GM12878 (cell line): Measurements from ENCODE around the gene LATS2. TPM values are rescaled to one million over a fixed set of nuclear protein-coding genes. Genes with fewer than 3 reads are reported as not detected.

ENCODE experiments used
- ATAC-seq: fragments of 200-7000 bp; cut with Tn5 transposase; 3 replicates; pipeline ENCODE4 v1.9.1; 2020; ENCODE audit warnings: mild to moderate bottlenecking, moderate library complexity
- BruUV-seq: library from RNA; stranded (reverse); fragments of 400-500 nt; replicated peaks from 2 replicates; lab custom pipeline; 2021; lab: Mats Ljungman, UMichigan
- CTCF ChIA-PET: fragments of 300-600 bp; sonication (Branson Sonifier 250); formaldehyde crosslinking; extraction: SDS; loops from one replicate; lab custom pipeline; 2021; ENCODE audit warnings: inconsistent platforms; lab: Yijun Ruan, JAX
- POLR2A ChIA-PET: fragments of 350-600 bp; formaldehyde crosslinking; extraction: SDS; loops from one replicate; lab custom pipeline; 2021; ENCODE audit warnings: inconsistent platforms; lab: Charles Lee
- RAD21 ChIA-PET: fragments of 300-600 bp; sonication (Branson Sonifier 250); formaldehyde crosslinking; loops from one replicate; lab custom pipeline; 2023; ENCODE audit warnings: antibody characterized with exemption; ENCODE audit not compliant: unreplicated experiment; lab: Charles Lee
- SMC1A ChIA-PET: fragments of 300-600 bp; sonication (Branson Sonifier 250); formaldehyde crosslinking; loops from one replicate; lab custom pipeline; 2023; ENCODE audit not compliant: unreplicated experiment, uncharacterized antibody; lab: Charles Lee
- DNase-seq: peaks from one replicate; pipeline ENCODE4 v3.0.0-alpha.2; 2011; ENCODE audit warnings: low read depth, low spot score
- FAIRE-seq: peaks from 3 replicates; lab custom pipeline; 2011; peaks lifted over from hg19 to GRCh38; lab: Jason Lieb, UNC
- H2AFZ ChIP-seq: 2 replicates; pipeline ENCODE4 v1.6.0; 2011; ENCODE audit warnings: low read depth, low read length, control low read depth; ENCODE audit not compliant: control insufficient read depth
- H3K27ac ChIP-seq: 2 replicates; pipeline ENCODE4 v1.5.1; 2011; ENCODE audit warnings: control low read depth; ENCODE audit not compliant: control insufficient read depth, insufficient read depth
- H3K27me3 ChIP-seq, 2 experiments: replicated peaks in 1 of 2; 2 replicates each; pipeline versions ENCODE4 v1.6.0 to v1.6.1; 2011; ENCODE audit warnings: low read length in 1 of 2; ENCODE audit not compliant: control insufficient read depth in 2 of 2, insufficient read depth in 2 of 2
- H3K36me3 ChIP-seq, 2 experiments: 2 replicates each; pipeline ENCODE4 v1.5.1; 2011; ENCODE audit warnings: low read length in 1 of 2; ENCODE audit not compliant: control insufficient read depth in 2 of 2, insufficient read depth in 2 of 2
- H3K4me1 ChIP-seq: 2 replicates; pipeline ENCODE4 v1.6.1; 2011; ENCODE audit warnings: mild to moderate bottlenecking, low read length, moderate library complexity, mixed read lengths; ENCODE audit not compliant: control insufficient read depth, insufficient read depth
- H3K4me2 ChIP-seq: 2 replicates; pipeline ENCODE4 v1.6.0; 2011; ENCODE audit warnings: control low read depth; ENCODE audit not compliant: control insufficient read depth, insufficient read depth
- H3K4me3 ChIP-seq: fragments of 200-600 bp; sonication (generic); 2 replicates; pipeline ENCODE4 v1.5.1; 2016
- H3K79me2 ChIP-seq: 2 replicates; pipeline ENCODE4 v1.6.0; 2011; ENCODE audit warnings: low read length; ENCODE audit not compliant: control insufficient read depth, insufficient read depth
- H3K9ac ChIP-seq: 2 replicates; pipeline ENCODE4 v1.8.0; 2011; ENCODE audit warnings: low read length, control low read depth, mixed read lengths; ENCODE audit not compliant: control insufficient read depth, insufficient read depth
- H3K9me3 ChIP-seq: replicated peaks from 3 replicates; pipeline ENCODE4 v1.5.1; 2011; ENCODE audit warnings: mild to moderate bottlenecking, low read length; ENCODE audit not compliant: control insufficient read depth, insufficient read depth
- H4K20me1 ChIP-seq: 2 replicates; pipeline ENCODE4 v1.6.0; 2011; ENCODE audit not compliant: control insufficient read depth, insufficient read depth
- EP300 ChIP-seq, 2 experiments: fragments of 150-350 bp in 1 of 2; IDR thresholded peaks; 2 replicates each; pipeline ENCODE4 v1.6.1; 2011 to 2012; ENCODE audit warnings: low read depth in 2 of 2, low read length in 2 of 2, borderline replicate concordance in 1 of 2, improper control_type of control experiment in 1 of 2, inconsistent platforms in 1 of 2; ENCODE audit not compliant: control insufficient read depth in 1 of 2
- HDGF ChIP-seq: fragments of 450-650 bp; IDR thresholded peaks from 2 replicates; pipeline ENCODE4 v1.6.1; 2016; ENCODE audit warnings: antibody characterized with exemption
- JUND ChIP-seq: IDR thresholded peaks from 2 replicates; pipeline ENCODE4 v1.6.1; 2012; ENCODE audit warnings: low read depth, mild to moderate bottlenecking, low read length, improper control_type of control experiment, moderate library complexity
- KAT2A ChIP-seq: conservative IDR thresholded peaks from 2 replicates; pipeline ENCODE4 v1.6.1; 2011; ENCODE audit warnings: low read depth, low read length; ENCODE audit not compliant: control insufficient read depth
- NBN ChIP-seq: fragments of 450-650 bp; IDR thresholded peaks from 2 replicates; pipeline ENCODE4 v1.6.1; 2016
- NFYB ChIP-seq: IDR thresholded peaks from 2 replicates; pipeline ENCODE4 v1.6.1; 2011; ENCODE audit warnings: low read depth, mild to moderate bottlenecking, low read length, improper control_type of control experiment, moderate library complexity; ENCODE audit not compliant: insufficient read depth
- RCOR1 ChIP-seq: conservative IDR thresholded peaks from 2 replicates; pipeline ENCODE4 v1.6.1; 2012; ENCODE audit warnings: low read depth, low read length, improper control_type of control experiment
- RELA ChIP-seq: fragments of 450-650 bp; IDR thresholded peaks from 2 replicates; pipeline ENCODE4 v1.8.0; 2014; ENCODE audit warnings: borderline replicate concordance; ENCODE audit not compliant: partially characterized antibody
- RFX5 ChIP-seq: IDR thresholded peaks from 2 replicates; pipeline ENCODE4 v1.6.1; 2011; ENCODE audit warnings: low read depth, low read length, improper control_type of control experiment
- SIX5 ChIP-seq: IDR thresholded peaks from 2 replicates; pipeline ENCODE4 v1.6.1; 2011; ENCODE audit warnings: mild to moderate bottlenecking, low read depth, low read length, moderate library complexity; ENCODE audit not compliant: severe bottlenecking
- SREBF1 ChIP-seq: IDR thresholded peaks from 2 replicates; pipeline ENCODE4 v1.6.1; 2012; ENCODE audit warnings: mild to moderate bottlenecking, low read length
- TCF3 ChIP-seq: IDR thresholded peaks from 2 replicates; pipeline ENCODE4 v1.6.1; 2012; ENCODE audit warnings: low read depth, mild to moderate bottlenecking, low read length, borderline replicate concordance; ENCODE audit not compliant: insufficient read depth
- WGBS: methylation state at CpG from one replicate; pipeline ENCODE4 v1.1.6; 2016; ENCODE audit warnings: low lambda C conversion rate; ENCODE audit not compliant: insufficient replicate concordance, insufficient coverage; ENCODE audit errors: missing lambda C conversion rate; 5-methylcytosine and 5-hydroxymethylcytosine counted together
- in situ Hi-C: fragments of 300-500 bp; cut with MboI; formaldehyde crosslinking; loops from 9 replicates; pipeline ENCODE4 v1.14.3; 2018; ENCODE audit warnings: mixed read lengths
- intact Hi-C: fragments of 100-400 bp; cut with micrococcal nuclease; formaldehyde crosslinking; loops from one replicate; pipeline ENCODE4 v1.14.2; 2022; ENCODE audit not compliant: unreplicated experiment
- polyA plus RNA-seq, 11 experiments: library from polyadenylated mRNA; depleted of rRNA in 4 of 11; unstranded in 6 of 11; stranded (reverse) in 5 of 11; fragments of >200 nt; fragmentation: Nextera tagmentation in 4 of 11; fragmentation: Illumina TruSeq in 1 of 11; extraction: Ambion mirVana in 4 of 11; extraction: Trizol in 1 of 11; gene quantifications; 1 replicate in 1 of 11; 2 replicates in 10 of 11; pipeline versions ENCODE4 v1.2.1 to v1.2.3, GENCODE V29; 2011 to 2016; ENCODE audit warnings: inconsistent platforms in 2 of 11, missing spikeins in 2 of 11, low read depth in 1 of 11
- total RNA-seq, 4 experiments: library from RNA; depleted of rRNA in 3 of 4; stranded (reverse); fragments of >200 nt in 3 of 4; fragmentation: Illumina TruSeq in 1 of 4; extraction: Trizol in 1 of 4; gene quantifications; 2 replicates each; pipeline versions ENCODE4 v1.2.1 to v1.2.3, GENCODE V29; 2013 to 2021

LATS2 gene
- total and polyA plus RNA-seq, 10 of the 15 experiments (the other 5 are each of a cell fraction or from before 2014, with no cell fraction given), result 0.90 to 7.8 (median 2.0) TPM

DNA sequence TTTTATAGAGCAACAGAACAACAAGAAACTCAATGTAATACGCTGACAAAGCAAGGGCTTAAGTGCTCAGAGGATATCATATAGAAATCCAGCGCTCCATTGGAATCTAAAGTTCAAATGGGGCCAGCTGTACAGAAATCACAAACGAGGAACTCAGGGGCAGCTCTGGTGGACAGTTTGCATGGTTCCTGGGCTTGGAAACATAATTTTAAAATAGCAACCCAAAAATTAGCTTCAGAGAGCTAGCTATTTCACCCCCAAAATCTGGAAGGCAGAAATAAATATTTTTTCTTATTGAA lies 19.2 kb upstream of the LATS2 start:
- 24% methylated on average over 3 of the region's 3 CpGs for WGBS
- no peak overlapping the region for H2AFZ ChIP-seq
- BruUV-seq, result no TSS peak
- no peak overlapping the region for H3K9ac ChIP-seq
- intact Hi-C loops (no loop called here), in situ Hi-C loops (no loop called here)
- DNase-seq (no peak), FAIRE-seq (no peak), ATAC-seq (no peak)
- H3K4me1 ChIP-seq, result no peaks in the 10 kb centered on the region
- ChIA-PET CTCF (no interaction called here), SMC1A (interaction anchor here (0.8 kb wide), 1 partner anchor 411 kb away, joined by 3 read pairs; no protein-coding TSS in a partner anchor), POLR2A (no interaction called here), RAD21 (no interaction called here)
- TF ChIP-seq NBN, result no peak
- TF ChIP-seq JUND, result no peak
- TF ChIP-seq EP300 (IDR thresholded peaks at IDR 0.05; ENCODE audit: borderline replicate concordance in 1 of 2, control insufficient read depth in 1 of 2, low read depth in 2 of 2, low read length in 2 of 2), result no peak
- no peak overlapping the region for H3K27ac ChIP-seq
- H3K4me2 ChIP-seq, result no peak overlapping the region
- H3K79me2 ChIP-seq, result no peaks in the 10 kb centered on the region
- no peaks in the 10 kb centered on the region for H3K36me3 ChIP-seq
- H3K9me3 ChIP-seq, result no peaks in the 10 kb centered on the region
- no peaks in the 10 kb centered on the region for H4K20me1 ChIP-seq
- no peak overlapping the region for H3K4me3 ChIP-seq
- H3K27me3 ChIP-seq, result no peaks in the 10 kb centered on the region; a peak in 1 of 4 replicates

DNA sequence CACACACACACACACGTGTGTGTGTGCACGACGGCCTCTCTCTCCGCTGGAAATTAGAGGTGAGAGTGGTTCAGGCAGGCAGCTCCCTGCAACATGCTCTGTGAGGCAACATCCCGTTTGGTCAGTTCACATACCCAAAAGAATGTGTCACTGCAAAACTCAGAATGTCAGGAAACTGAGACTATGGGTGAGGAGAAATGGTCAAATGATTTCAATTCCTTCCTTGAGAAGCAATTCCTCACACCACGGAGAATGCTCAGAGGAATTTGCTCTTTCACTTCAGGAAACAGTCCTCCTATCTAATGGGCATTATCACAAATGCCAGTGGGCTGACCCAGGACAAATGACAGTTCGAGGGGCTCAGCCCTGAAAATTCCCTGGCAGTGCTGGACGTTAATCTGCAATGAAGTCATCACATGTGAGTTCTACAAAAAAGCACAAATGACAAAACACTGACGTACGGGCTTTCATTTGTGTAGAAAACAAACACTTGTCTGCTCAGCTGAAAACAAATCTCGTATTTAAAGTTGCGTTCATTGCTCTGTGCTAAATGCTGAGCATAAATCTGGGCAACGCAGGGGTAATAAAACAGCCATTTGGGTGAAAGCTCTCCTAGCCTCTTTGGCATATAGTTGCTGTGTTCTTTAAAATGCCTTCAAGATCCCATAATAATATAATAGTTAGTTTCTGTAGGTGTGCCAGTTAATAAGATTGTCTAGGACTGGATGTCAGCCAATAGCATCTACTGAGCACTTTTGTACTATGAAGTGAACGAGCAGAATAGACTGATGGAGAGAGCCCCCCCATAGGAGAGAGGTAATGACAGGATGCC lies 18.6 kb upstream of the LATS2 start:
- Histone ChIP-seq H3K9ac (no peak overlapping the region), H3K27me3 (no peaks in the 10 kb centered on the region; a peak in 1 of 4 replicates), H3K79me2 (no peaks in the 10 kb centered on the region), H3K4me3 (no peak overlapping the region), H4K20me1 (no peaks in the 10 kb centered on the region), H3K27ac (no peak overlapping the region), H3K9me3 (no peaks in the 10 kb centered on the region), H3K36me3 (no peaks in the 10 kb centered on the region), H2AFZ (no peak overlapping the region), H3K4me2 (no peak overlapping the region), H3K4me1 (no peaks in the 10 kb centered on the region; the same call in 1 of the 2 replicates)
- no peak for FAIRE-seq
- no peak for DNase-seq
- no peak for ATAC-seq
- intact Hi-C loops, result loop anchor here (10.0 kb wide), 1 partner anchor 135 kb away; no protein-coding TSS in a partner anchor
- TF ChIP-seq RCOR1 (no peak), HDGF (no peak), SREBF1 (no peak), SIX5 (no peak), RELA (no peak), KAT2A (no peak), RFX5 (no peak), TCF3 (no peak), NFYB (no peak)
- ChIA-PET SMC1A (no interaction called here), RAD21 (no interaction called here), POLR2A (no interaction called here), CTCF (no interaction called here)
- WGBS, result 48% methylated on average over 14 of the region's 14 CpGs
- BruUV-seq, result no TSS peak
- in situ Hi-C loops, result no loop called here
